ENCODE data around the gene TOMM34. TPM values are rescaled to one million over a fixed set of nuclear protein-coding genes. Genes with fewer than 3 reads are reported as not detected.
A peak's percentile ranks its signal among the peaks of the same experiment; 100 is the strongest.

TOMM34 gene
- total and polyA plus RNA-seq, 9 of the 15 experiments (the other 6 are each of a cell fraction or from before 2014, with no cell fraction given) = 18.1 to 69.4 (median 41.7) TPM

DNA sequence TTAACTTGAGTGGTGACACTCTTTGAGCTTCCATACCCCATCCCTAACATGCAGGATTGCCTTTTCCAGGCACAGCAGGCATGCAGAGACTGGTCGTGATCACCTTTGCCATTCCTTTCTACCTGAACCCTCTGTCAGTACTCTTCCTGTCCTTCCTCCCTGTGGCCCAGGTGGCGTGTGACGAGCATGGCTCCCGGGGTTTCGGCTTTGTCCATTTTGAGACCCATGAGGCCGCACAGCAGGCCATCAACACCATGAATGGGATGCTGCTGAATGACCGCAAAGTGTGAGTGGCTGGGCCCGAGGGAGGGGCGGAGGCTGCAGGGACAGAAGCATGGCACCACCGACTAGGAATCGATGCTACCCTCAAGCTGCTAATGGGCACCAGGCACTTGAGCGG is 43.6 kb downstream of the TOMM34 start:
- H3K9ac ChIP-seq (ENCODE audit: insufficient read depth in 1 of 2, low read depth in 2 of 2, low read length in 2 of 2) = no peak overlapping the region; a peak in 1 of 4 replicates
- FAIRE-seq (no peak), DNase-seq (ENCODE audit: extremely low read depth in 1 of 4, low spot score in 3 of 4) (no peak), ATAC-seq (no peak)
- H2AFZ ChIP-seq (ENCODE audit: low read depth, low read length) = no peak overlapping the region
- POLR2A ChIA-PET = interaction anchor here (1.1 kb wide), 1 partner anchor 9 kb away, joined by 5 read pairs; no protein-coding TSS in a partner anchor
- H3K4me3 ChIP-seq = no peak overlapping the region
- CTCF ChIA-PET (ENCODE audit: low intra/inter-chr PET ratio) = no interaction called here
- TF ChIP-seq, protein P1, sequence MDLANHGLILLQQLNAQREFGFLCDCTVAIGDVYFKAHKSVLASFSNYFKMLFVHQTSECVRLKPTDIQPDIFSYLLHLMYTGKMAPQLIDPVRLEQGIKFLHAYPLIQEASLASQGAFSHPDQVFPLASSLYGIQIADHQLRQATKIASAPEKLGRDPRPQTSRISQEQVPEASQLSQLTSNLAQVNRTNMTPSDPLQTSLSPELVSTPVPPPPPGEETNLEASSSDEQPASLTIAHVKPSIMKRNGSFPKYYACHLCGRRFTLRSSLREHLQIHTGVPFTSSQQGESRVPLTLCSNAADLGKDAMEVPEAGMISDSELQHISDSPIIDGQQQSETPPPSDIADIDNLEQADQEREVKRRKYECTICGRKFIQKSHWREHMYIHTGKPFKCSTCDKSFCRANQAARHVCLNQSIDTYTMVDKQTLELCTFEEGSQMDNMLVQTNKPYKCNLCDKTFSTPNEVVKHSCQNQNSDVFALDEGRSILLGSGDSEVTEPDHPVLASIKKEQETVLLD (IDR thresholded peaks at IDR 0.05) = no peak
- peak; percentile 45 for TF ChIP-seq RBFOX2 (IDR thresholded peaks at IDR 0.05; ENCODE audit: low read depth, low read length)
- TF ChIP-seq POLR2G (IDR thresholded peaks at IDR 0.05; ENCODE audit: low read depth, low read length) = 0 out of 2 replicates have a peak, but pooled peaks have one; percentile 30
- no TSS peak for BruUV-seq (replicated peaks)
- intact Hi-C loops (cut with micrococcal nuclease) (loop anchor here (10.0 kb wide), 1 partner anchor 178 kb away; no protein-coding TSS in a partner anchor), in situ Hi-C loops (cut with MboI) (no loop called here)
- H3K27ac ChIP-seq (ENCODE audit: extremely low read depth, low read depth, low read length) = no peak overlapping the region
- no peak overlapping the region for H3K4me2 ChIP-seq (ENCODE audit: insufficient read depth, low read length)
- WGBS (ENCODE audit: insufficient coverage, low coverage, missing lambda C conversion rate) = 95% methylated on average over 12 of the region's 12 CpGs
- H3K9me3 ChIP-seq (replicated peaks; ENCODE audit: control insufficient read depth, insufficient read depth, low read depth, low read length) = no peaks in the 10 kb centered on the region
- no peaks in the 10 kb centered on the region for H3K9me1 ChIP-seq (ENCODE audit: control insufficient read depth, insufficient read depth, low read length)
- peaks cover 7% of the 10 kb centered on the region; the same call in 2 of the 3 replicates for H3K79me2 ChIP-seq (ENCODE audit: control insufficient read depth, insufficient read depth, low read length)
- H3K27me3 ChIP-seq (ENCODE audit: control insufficient read depth in 2 of 2, insufficient read depth in 2 of 2, low read length in 2 of 2) = no peaks in the 10 kb centered on the region
- H4K20me1 ChIP-seq (replicated peaks; ENCODE audit: control insufficient read depth, insufficient read depth, low read length) = 0 out of 2 replicates have a peak, but pooled peaks cover 3% of the 10 kb centered on the region
- H3K36me3 ChIP-seq (ENCODE audit: control insufficient read depth, insufficient read depth, low read length) = peaks cover 70% of the 10 kb centered on the region
- peaks cover 7 to 8% of the 10 kb centered on the region in 2 experiments; a peak in 4 of 5 replicates for H3K4me1 ChIP-seq (replicated peaks in 1 of 2; ENCODE audit: control insufficient read depth in 2 of 2, insufficient read depth in 2 of 2, low read length in 2 of 2)

DNA sequence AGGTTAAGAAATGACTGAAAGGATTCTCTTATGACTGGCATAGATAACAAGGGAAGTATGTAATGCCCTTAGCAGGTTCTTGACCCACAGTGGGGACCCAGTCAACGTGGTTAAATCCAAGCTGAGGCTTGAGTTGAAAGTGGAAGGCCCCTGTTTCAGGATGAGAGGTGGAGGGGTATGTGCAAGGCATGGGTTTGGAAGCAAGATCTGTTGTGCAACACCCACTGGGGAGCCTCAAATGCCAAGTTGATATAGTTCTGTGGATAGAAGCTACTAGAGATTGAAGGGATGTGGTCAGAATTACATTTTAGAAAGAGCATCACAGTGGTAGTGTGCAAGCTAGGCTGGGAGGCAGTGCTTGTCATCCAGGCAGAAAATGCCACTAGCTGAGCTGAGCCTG is 45.3 kb downstream of the TOMM34 start:
- Histone ChIP-seq H3K9me1 (ENCODE audit: control insufficient read depth, insufficient read depth, low read length) (no peaks in the 10 kb centered on the region), H3K27me3 (ENCODE audit: control insufficient read depth in 2 of 2, insufficient read depth in 2 of 2, low read length in 2 of 2) (no peaks in the 10 kb centered on the region), H3K9ac (ENCODE audit: insufficient read depth in 1 of 2, low read depth in 2 of 2, low read length in 2 of 2) (no peak overlapping the region), H2AFZ (ENCODE audit: low read depth, low read length) (no peak overlapping the region), H3K4me3 (no peak overlapping the region), H3K79me2 (ENCODE audit: control insufficient read depth, insufficient read depth, low read length) (peaks cover 20% of the 10 kb centered on the region), H3K36me3 (ENCODE audit: control insufficient read depth, insufficient read depth, low read length) (peaks cover 64% of the 10 kb centered on the region), H3K27ac (ENCODE audit: extremely low read depth, low read depth, low read length) (no peak overlapping the region), H3K9me3 (replicated peaks; ENCODE audit: control insufficient read depth, insufficient read depth, low read depth, low read length) (no peaks in the 10 kb centered on the region), H3K4me2 (ENCODE audit: insufficient read depth, low read length) (no peak overlapping the region), H4K20me1 (replicated peaks; ENCODE audit: control insufficient read depth, insufficient read depth, low read length) (0 out of 2 replicates have a peak, but pooled peaks cover 3% of the 10 kb centered on the region), H3K4me1 (replicated peaks in 1 of 2; ENCODE audit: control insufficient read depth in 2 of 2, insufficient read depth in 2 of 2, low read length in 2 of 2) (peaks cover 9 to 20% of the 10 kb centered on the region in 2 experiments)
- DNase-seq (ENCODE audit: extremely low read depth in 1 of 4, low spot score in 3 of 4) (no peak), ATAC-seq (no peak), FAIRE-seq (no peak)
- BruUV-seq (replicated peaks) = no TSS peak
- TF ChIP-seq ELF1 (tag; IDR thresholded peaks at IDR 0.05) = no peak
- peak; percentile 26; the same call in 1 of the 2 replicates for TF ChIP-seq RBFOX2 (IDR thresholded peaks at IDR 0.05; ENCODE audit: low read depth, low read length)
- TF ChIP-seq CEBPB (tag; IDR thresholded peaks at IDR 0.05) = peak; percentile 26; the same call in 1 of the 2 replicates
- POLR2A ChIA-PET = no interaction called here
- 31% methylated on average over 1 of the region's 1 CpG for WGBS (ENCODE audit: insufficient coverage, low coverage, missing lambda C conversion rate)
- in situ Hi-C loops (cut with MboI) = no loop called here
- CTCF ChIA-PET (ENCODE audit: low intra/inter-chr PET ratio) = no interaction called here
- intact Hi-C loops (cut with micrococcal nuclease) = loop anchor here (10.0 kb wide), 1 partner anchor 180 kb away; no protein-coding TSS in a partner anchor
